GM18951 (cell line): ENCODE results near the gene MRTFA.
"Not testable (repeated sequence)": the region's sequence is repeated elsewhere in the genome, so short reads cannot be mapped to it uniquely, and the experiment has no call there.

Experiments
- POLR2A ChIP-seq: IDR thresholded peaks from 4 replicates; pipeline ENCODE4 v1.6.1; 2011; ENCODE audit warnings: mild to moderate bottlenecking; ENCODE audit not compliant: insufficient read length, insufficient read depth; ENCODE audit errors: extremely low read depth
- in situ Hi-C: fragments of 300-500 bp; cut with MboI; formaldehyde crosslinking; loops from one replicate; pipeline ENCODE4 v1.12.0; 2022; ENCODE audit warnings: low sequenced_read_pairs, mixed read lengths, inconsistent platforms; ENCODE audit not compliant: unreplicated experiment

Gene MRTFA

GRCh38 chr22:40671796-40672360 lies 35.4 kb upstream of the MRTFA start:
- TF ChIP-seq POLR2A = no peak
- in situ Hi-C loops = no loop called here

- in situ Hi-C loops = no loop called here
- no peak for TF ChIP-seq POLR2A
These were observed 34.9 kb upstream of the MRTFA start for GRCh38 chr22:40671369-40671768.

- no peak for TF ChIP-seq POLR2A
- in situ Hi-C loops = no loop called here
These were observed 33.5 kb upstream of the MRTFA start for GRCh38 chr22:40670058-40670457.

GRCh38 chr22:40668611-40669411 lies 32.3 kb upstream of the MRTFA start:
- in situ Hi-C loops = no loop called here
- TF ChIP-seq POLR2A = no peak

GRCh38 chr22:40666151-40666848 lies 29.8 kb upstream of the MRTFA start:
- no peak for TF ChIP-seq POLR2A
- in situ Hi-C loops = no loop called here

GRCh38 chr22:40665312-40665711 lies 28.8 kb upstream of the MRTFA start:
- in situ Hi-C loops = no loop called here
- no peak for TF ChIP-seq POLR2A

GRCh38 chr22:40661671-40662070 lies 25.2 kb upstream of the MRTFA start:
- no peak for TF ChIP-seq POLR2A
- in situ Hi-C loops = no loop called here

- in situ Hi-C loops = no loop called here
- no peak for TF ChIP-seq POLR2A
These were observed 24.2 kb upstream of the MRTFA start for GRCh38 chr22:40660730-40661129.

GRCh38 chr22:40659166-40659565 lies 22.6 kb upstream of the MRTFA start:
- no peak for TF ChIP-seq POLR2A
- in situ Hi-C loops = no loop called here

- in situ Hi-C loops = not testable (repeated sequence)
These were observed 20.1 kb upstream of the MRTFA start for GRCh38 chr22:40656651-40657050.

GRCh38 chr22:40655941-40656340 lies 19.4 kb upstream of the MRTFA start:
- in situ Hi-C loops = not testable (repeated sequence)

- in situ Hi-C loops = no loop called here
- TF ChIP-seq POLR2A = no peak
These were observed 18.1 kb upstream of the MRTFA start for GRCh38 chr22:40654522-40655167.

- TF ChIP-seq POLR2A = no peak
- in situ Hi-C loops = no loop called here
These were observed 16.8 kb upstream of the MRTFA start for GRCh38 chr22:40653361-40653760.

GRCh38 chr22:40651563-40652501 lies 15.3 kb upstream of the MRTFA start:
- TF ChIP-seq POLR2A = peak; percentile 42
- in situ Hi-C loops = no loop called here
